Measurements from ENCODE around the gene PARD3B.

Gene PARD3B

DNA sequence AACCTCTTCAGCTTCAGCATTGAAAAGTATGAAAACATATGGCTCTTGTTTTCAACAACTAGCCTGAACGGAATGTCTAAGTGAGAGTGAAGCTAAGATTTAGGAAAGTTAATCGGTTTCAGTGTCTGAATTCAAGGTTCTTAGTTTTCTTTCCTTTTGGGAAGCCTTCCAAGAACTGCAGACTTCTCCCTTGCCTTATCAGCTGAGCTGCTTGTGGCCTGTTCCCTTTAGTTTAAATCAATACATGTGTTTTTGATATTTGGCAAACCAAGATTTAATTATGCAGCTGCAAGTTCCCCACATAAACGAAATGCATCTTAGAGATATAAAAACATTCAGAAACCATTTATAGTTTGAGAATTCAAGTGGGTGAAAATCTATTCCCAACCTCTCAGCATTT lies 862.7 kb downstream of the PARD3B start:
- DNase-seq (ENCODE audit: low read depth) = no peak

DNA sequence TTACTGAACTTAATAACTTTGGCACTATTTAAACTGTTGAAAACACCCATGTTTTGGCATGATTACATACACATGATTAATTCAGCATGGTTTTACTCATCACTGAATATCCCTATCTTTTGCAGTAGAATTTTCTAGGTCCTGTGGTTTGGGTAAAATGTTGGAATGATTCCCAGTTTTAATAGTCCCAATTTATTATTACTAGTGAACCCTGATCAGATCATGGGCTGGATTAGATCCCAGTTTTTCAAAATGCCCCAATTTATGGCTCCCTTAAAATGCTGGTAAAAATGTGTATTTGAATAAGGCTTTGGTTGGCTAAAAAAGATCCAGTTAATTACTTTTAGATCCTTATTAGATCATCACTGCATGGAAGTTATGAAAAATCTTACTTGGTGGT lies 863.4 kb downstream of the PARD3B start:
- no peak for DNase-seq (ENCODE audit: low read depth)

DNA sequence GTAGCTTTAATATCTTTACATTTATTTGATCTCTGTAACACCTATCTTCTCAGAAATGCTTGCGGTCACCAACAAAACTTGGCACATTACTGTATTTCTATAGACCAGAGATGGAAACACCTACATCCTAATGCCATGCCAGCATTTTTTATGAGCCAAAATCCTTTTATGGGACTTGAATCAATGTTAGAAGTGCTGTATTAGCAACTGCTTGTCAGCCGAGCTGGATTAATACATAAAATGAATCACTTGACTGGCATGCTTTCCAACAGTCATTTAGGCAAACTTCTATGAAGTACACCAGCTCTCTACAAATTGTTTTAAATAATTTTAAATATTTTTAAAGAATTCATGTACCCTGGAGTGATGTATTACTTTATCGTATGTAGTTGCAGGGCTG lies 864.1 kb downstream of the PARD3B start:
- no peak for DNase-seq (ENCODE audit: low read depth)

DNA sequence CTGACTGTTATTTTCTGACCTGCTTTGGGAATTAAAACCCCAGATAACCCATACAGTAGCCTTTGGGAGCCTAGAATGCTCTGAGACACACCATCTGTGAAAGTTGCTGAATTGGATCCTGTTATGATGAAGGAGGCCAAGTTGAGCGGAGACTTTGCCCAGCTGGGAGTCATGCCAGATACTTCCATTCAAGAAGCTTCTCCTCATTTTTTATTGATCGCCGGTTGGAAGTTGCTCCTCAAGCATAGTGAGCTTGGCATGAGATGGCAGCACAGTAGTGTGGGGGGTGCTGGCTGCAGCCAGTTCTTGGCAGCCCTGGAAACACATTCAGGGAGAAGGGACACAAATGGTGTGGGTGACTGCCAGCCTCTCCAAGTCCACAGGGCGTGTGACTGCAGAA lies 866.3 kb downstream of the PARD3B start:
- no peak for DNase-seq (ENCODE audit: low read depth)

DNA sequence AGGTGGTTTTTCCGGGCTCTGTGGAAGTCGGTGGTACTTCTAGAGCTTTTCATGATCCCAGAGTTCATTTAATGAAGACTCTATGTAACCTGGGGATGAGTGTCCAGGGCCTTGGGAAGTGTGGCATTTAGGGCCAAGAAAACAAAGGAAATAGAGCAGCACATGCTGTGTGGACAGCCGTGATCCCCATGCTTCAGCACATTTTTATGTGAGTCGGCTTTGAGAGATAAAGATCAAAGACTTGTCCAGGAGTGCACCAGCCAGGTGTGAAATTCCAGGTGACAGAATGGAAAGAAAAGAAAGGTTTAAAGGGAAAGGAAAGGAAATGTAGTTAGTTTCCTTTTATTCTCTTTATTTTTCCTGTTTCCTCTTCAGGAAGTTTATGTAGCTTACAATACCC lies 879.1 kb downstream of the PARD3B start:
- no peak for DNase-seq (ENCODE audit: low read depth)

DNA sequence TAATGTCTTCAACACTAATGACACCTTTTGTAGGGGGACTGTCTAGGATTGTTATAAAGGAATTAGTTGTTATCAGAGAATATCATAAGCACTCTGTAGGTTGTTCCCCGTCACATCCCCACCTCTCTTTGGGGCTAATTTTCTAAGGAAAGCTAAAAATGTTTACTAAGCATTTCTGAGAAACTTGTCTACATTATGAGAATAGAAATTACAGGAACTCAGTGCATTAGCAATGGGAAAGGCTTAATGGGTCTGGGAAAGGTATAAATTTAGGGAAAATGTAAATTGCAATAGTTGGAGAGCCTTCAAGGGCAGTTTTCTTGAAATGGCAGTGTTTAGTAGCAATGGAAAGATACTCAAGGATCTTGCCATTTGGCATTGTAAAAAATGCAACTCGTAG lies 879.8 kb downstream of the PARD3B start:
- DNase-seq (ENCODE audit: low read depth) = no peak

DNA sequence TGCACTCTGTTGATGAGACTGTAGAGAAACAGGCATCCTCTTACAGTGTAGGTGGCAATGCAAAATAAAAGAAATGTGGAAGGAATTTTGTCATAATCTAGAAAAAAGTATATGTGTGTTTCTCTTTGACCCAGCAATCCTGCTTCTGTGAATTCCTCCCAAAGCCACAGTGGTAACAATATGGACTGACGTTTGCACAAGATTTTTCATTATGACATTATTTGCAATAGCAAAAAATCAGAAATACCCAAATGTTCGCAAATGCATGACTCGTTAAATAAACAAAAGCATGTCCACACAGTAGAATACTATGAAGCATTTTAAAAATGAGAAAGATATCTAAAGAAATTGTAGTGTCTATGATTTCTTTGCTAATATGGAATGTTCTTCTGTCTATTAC lies 881.8 kb downstream of the PARD3B start:
- DNase-seq (ENCODE audit: low read depth) = no peak

DNA sequence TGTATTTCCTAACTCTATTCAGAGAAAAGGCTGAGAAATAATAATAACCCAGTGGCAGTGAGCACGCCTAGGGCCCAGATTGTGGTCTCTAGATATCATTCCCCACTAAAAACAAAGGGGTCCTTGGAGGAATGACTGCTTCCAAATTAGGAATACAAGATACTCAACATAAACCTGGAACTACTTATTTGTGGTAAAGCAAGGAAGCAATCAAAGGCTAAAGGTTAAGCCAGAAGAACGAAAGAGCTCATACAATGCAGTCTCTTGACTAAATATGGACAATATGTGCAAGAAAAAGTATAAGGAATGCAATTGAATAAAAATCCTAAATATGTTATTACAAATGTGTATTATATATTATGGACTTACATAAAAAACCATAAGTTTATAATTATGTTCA lies 883.5 kb downstream of the PARD3B start:
- DNase-seq (ENCODE audit: low read depth) = no peak

DNA sequence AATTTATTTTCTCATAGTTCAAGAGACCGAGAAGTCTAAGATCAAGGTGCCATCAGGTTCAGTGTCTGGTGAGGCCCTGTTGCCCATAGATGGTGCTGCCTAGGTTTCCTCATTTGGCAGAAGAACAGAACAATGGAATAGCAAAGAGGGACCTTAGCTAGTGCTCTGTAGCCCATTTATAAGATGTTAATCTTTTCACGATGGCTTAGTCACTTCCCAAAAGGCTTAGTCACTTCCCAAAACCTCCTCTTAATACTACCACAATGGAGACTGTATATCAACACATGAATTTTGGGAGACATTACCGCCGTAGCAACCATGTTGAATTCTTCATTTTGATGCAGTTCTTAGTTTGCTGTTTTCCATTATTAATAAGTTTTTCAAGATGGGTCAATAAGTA lies 890.7 kb downstream of the PARD3B start:
- DNase-seq (ENCODE audit: low read depth) = no peak

DNA sequence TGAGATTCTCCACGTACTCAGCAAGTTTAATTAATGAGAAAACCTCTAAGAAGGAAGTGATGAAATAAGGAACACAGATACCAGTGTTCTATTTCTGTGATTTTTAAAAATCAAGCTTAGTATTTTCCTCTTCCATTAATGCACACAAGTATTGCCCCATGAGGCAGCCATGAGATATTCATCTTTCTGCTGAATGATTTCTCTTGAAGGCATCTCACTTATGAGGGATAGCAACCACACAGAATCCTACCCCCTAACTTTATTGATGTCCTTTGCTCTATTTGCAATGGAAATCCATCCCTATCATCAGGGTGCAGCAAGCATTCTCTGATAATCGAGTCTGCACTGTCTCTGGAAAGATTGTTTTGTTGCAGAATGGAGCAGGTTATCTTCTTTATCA lies 893.0 kb downstream of the PARD3B start:
- no peak for DNase-seq (ENCODE audit: low read depth)

DNA sequence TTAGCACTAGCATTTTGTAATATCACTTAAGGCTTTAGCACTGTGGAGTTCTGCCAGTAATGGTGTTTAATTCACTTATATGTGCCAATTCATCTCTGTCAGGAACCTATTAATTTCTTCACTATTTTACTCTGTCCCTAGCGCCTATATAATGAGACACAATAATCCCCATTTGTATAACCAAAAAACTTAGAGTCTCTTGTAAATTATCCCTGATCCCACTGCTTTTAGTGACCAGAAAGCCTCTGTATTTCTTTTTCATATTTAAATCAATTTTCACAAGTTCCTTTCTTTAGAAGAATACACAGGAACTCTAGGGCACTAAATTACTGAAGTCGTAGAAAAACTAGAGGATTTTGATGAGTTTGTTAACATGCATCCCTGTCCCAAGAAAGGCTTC lies 894.3 kb downstream of the PARD3B start:
- no peak for DNase-seq (ENCODE audit: low read depth)

DNA sequence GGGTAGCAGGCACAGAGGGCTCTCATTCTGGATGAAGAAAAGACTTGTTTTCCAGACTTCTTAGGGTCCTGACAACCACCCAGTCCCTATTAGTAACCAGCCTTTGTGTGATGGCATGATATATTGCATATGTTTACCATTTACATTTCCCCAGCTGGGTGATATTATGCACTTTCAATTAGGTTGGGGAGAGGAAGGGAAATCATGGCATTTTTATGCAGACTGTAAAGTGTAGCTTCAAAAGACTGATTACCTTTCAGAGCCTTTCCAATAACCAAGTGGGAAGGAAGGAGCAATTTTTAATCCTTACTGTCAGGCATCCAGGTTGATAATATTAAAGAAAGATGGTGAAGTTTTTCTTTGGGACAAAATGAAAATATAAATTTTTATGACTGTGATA lies 896.2 kb downstream of the PARD3B start:
- DNase-seq (ENCODE audit: low read depth) = no peak

DNA sequence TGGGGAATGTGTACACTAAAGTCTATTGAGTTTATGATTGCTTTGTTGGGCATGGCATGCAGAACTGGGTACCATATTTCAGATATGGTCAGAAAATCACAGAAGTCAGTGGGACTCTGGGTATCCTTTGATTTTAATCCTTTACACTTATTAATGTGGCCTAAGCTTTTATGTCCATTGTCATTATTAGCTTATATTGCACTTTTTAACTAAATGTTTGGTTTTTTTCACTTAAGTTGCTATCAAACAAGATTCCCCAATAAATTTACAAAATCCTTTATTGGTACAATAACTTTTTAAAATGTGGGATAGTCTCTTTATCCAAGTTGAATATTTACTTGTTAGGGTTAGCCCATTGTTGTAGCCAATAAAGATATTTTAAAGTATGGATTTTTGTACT lies 902.9 kb downstream of the PARD3B start:
- DNase-seq (ENCODE audit: low read depth) = no peak

DNA sequence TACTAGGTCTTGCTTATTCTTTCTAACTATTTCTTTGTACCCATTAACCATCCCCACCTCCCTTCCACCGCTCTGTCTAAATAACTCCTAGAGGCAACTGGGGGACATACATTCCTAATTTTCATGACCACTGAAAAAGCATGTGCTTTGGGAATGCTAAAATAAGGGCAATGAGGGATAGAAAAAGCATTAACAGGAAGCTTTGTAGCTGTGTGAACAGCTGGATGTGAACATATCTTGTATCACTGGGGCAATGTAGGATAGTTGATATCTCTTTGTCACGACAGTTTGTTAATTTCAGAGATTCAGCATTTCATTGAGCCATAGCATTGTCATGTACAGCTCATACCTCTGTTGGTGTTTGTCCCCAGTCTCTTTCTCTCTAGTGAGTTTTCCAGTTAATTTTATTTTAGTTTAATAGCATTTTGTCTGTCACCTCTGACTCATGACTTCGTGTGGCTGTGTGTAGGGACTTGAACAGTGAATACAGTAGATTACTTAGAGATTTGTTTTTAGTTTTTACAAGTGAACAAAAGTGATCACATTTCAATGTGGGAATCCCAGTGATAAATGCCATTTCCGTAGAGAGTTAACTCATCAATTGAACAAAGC lies 906.7 kb downstream of the PARD3B start:
- no peak for DNase-seq (ENCODE audit: low read depth)

DNA sequence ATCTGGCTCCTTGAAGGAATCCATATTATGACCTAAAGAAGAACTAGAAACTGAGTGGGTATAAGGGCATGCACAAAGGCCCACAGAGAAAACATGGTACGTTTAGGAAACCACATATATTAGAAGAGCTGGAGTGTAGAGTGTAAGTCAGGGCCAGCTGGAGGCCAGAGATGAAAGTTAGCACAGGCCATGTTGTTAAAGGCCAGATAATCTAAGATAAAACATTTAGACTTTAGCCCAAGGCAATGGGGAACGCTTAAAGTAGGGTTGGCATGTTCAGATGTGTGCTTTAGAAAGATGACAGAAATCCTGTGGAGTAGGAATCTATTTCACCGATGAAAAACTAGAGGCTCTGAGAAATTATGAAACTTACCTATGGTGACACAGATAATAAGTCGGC lies 907.9 kb downstream of the PARD3B start:
- no peak for DNase-seq (ENCODE audit: low read depth)

DNA sequence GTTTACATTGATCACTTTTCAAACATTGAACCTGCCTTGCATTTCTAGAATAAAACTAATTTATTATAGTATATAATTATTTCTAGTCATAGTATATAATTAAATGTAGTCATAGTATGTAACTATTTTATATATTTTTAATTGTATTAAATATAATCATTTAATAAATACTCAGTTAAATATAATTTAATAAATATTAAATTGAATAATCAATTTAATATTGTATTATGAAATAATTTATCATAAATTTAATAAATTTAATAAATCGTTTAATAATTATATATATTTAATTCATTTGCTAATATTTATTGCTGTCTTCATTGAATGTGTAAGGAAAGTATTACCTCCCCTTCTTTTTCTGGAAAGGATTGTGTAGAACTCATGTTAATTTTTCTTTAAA lies 911.4 kb downstream of the PARD3B start:
- no peak for DNase-seq (ENCODE audit: low read depth)

DNA sequence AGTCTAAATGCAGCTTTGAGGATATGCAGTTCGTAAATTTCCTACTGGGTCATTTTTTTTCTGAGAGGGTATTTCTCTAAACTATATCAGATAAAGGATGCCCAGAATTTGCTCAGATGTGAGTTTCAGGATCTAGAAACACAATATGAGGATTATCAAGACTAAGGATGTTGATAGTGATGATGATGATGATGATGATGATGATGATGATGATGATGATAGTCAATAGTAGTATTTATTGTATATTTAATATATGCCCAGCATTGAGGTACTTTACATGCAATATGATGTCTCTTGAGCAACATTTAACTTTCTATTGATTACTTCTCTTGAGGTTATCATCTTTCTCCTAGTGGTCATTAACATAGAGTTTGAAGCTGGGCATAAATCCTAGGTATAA lies 914.9 kb downstream of the PARD3B start:
- no peak for DNase-seq (ENCODE audit: low read depth)

DNA sequence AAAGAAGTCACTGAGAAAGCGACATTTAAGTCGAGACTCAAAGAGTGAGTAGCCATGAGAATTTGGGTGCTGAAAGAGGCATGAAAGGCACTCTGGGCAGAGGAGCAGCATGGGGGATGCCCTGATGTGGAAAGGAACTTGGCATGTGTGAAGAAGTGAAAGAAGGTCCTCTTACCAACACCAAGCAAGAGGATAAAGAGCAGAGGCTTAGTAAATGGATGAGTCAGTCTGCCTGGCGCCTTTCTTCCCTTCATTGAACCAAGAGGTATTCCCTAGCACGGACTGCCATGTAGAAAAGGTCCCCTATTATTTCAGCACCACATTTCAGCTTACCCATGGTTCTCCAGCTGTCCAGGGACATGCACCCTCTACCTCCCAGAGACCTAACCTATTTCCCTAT lies 915.9 kb downstream of the PARD3B start:
- DNase-seq (ENCODE audit: low read depth) = no peak

DNA sequence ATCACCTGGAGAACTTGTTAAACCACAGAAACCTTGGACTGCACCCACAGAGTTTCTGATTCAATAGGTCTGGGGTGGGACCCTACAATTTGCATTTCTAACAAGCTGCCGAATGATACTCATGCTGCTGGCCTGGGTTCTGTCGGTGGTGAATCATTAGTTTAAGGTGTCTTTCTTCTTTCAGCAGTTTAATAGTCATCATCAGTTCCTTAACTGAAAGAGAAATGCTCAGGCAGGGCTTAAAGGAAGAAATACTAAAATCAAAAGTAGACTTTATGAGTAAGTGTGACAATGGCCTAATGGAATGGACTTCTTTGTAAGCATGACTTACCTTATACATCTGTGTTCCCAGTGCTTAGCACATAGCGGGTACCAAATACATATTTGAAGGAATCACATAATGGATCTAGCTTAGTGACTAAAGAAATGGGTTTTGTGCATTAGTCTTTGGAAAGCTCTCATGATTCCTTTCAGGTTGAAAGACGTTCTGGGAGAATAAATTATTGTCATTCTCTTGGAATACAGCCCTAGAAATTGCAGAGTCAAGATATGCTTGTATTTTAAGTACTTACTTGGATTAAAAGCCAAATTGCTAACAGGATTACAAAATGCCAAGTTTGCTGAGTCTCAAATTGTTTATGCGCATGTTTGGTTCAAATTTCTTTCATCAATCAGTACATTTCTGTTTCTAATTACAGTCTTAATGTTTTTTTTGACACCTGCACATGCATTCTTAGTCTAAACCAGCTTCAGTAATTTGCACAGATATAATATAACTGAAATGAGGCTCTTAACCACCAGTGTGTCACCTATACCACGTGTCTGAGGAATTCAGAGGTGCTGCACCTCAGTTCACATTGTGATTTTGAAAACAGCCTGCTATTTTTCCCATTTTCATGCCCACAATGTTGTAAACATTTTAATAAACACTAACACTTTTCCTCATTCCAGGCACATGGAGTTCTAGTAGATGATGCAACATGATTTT lies 916.7 kb downstream of the PARD3B start:
- DNase-seq (ENCODE audit: low read depth) = no peak

DNA sequence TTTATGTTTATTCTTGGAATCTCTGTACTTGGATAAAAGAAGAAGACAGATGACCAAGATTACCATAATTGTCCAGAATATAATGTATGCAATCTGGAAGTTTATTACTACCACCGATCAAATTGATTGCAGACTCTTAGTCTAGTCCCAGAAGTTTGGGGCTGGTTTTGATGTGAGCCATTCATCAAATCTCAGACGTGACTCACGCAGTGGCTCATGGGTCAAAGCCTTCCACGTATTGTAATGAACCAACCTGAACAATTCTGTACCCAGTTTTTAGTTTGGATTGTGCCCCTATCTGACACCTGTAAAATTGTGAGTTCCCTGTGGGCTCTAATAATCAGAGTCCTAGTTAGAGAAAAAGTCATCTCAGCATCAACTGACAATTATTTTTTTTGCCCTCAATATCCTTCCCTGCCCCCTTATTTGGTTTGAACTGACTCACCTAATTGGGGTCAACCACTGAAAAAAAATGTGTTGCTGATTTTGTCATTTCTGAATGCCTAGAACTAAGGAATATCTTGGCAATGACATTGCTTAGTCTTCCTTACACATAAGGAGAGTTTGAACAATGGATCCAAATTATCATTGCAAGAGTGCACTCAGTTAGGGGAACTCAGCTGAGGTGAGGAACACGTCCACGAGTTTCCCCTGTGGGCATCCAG lies 917.5 kb downstream of the PARD3B start:
- DNase-seq (ENCODE audit: low read depth) = no peak

DNA sequence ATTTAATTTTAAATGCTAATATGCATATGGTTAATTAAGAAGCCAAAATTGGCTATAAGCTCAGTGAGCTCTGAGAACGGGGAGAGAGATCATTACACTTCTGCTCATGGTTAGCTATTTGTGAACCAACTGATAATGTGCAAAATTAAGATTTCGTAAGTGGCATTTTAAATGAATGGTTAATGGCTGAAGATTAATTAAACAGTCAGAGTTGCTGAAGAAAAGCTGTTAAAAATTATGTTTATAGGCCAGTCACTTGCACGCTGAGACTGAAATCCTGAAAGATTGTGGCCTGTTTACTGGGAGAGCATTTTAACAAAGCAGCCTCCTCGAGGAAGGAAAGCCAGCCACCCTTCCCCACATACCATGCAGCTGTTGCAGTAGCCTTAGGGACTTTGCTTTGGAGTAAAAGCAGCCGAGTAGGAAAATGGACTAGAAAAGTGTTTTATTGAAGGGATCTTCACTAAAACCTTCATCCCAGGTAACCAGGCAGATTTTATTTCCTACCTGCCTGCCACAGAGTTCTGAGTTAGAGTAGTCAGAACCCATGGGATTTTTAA lies 918.3 kb downstream of the PARD3B start:
- DNase-seq (ENCODE audit: low read depth) = no peak

DNA sequence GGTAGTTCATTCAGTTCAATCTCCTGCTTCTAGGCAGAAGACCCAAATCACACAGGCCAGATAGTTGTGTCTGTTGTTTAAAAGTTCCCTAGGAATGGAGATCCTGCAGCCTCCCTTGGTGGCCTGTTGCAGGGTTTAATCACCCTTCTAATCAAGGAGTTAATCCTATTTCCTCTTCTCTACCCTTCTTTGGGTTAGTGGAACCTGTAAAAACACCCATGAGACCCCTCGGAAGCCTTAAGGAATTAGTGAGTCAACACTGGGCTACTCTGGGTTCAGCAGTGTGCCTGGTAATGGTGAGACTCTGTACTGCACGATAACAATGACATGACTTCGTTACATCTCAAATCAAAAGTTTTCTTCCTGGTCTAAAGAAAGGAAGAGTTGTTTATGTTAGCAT lies 919.4 kb downstream of the PARD3B start:
- DNase-seq (ENCODE audit: low read depth) = no peak

DNA sequence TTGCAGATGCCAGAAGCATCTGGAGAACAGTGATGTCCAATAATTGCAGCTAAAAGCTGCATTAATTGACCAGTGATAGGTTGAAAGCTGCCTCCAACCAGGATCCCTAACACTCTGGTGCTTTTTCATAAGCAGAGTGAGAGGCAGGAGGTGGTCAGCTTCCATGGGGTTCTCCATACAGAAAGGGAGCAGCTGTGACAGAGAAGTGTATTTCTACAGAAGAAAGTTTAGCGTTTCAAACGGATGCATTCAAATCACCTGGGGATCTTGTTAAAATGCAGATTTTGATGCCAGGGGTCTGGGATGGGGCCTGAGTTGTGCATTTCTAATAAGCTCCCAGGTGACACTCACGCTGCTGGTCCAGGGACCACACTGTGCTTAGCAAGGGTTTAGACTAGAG lies 920.5 kb downstream of the PARD3B start:
- DNase-seq (ENCODE audit: low read depth) = no peak
